Measurements from ENCODE around the gene LGI1. TPM values are rescaled to one million over a fixed set of nuclear protein-coding genes. Genes with fewer than 3 reads are reported as not detected.

Gene LGI1
- total and polyA plus RNA-seq, 2 of the 8 experiments (the other 6 are each of a cell fraction or from before 2014, with no cell fraction given) = 0.15 TPM; not detected in 1

DNA sequence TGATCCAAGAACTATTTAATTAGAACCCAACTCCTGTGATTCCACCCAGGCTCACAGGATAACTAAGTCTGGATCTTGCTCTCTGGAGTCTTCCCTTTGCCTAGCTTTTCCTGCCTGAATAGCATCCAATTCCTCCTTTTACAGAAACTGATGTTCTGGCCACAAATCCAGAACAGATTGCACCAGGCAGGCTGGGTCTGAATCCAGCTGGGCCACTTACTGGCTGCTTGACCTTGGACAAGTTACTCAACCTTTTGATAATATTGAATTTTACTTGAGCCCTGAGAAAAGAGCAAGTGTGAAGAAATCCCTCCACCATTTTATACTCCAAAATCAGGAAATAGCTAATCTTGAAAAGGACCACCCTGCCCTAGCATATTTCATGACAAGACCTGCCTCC lies 80.5 kb downstream of the LGI1 start:
- H3K79me2 ChIP-seq (ENCODE audit: control insufficient read depth in 1 of 2, insufficient read depth in 2 of 2, low read length in 2 of 2) = no peaks in the 10 kb centered on the region
- H4K91ac ChIP-seq (replicated peaks; ENCODE audit: insufficient read length, low read length) = no peak overlapping the region
- DNase-seq (ENCODE audit: low read depth in 1 of 2, low spot score in 2 of 2) = no peak
- H2BK5ac ChIP-seq (ENCODE audit: low read depth, low read length) = no peak overlapping the region
- H3K27ac ChIP-seq (ENCODE audit: low read depth, low read length) = no peak overlapping the region
- no peaks in the 10 kb centered on the region for H3K36me3 ChIP-seq (ENCODE audit: control insufficient read depth in 2 of 4, insufficient read depth in 4 of 4, low read length in 3 of 4)
- CTCF ChIA-PET (ENCODE audit: partially characterized antibody) = interaction anchor here (1.2 to 1.3 kb wide), 2 partner anchors 17 to 154 kb away, joined by 3 to 4 read pairs; no protein-coding TSS in a partner anchor
- no peaks in the 10 kb centered on the region for H3K79me1 ChIP-seq (ENCODE audit: low read depth, low read length)
- H3K14ac ChIP-seq (ENCODE audit: insufficient read length) = no peak overlapping the region
- H3K23me2 ChIP-seq (ENCODE audit: low read depth, low read length) = no peaks in the 10 kb centered on the region; the same call in 1 of the 2 replicates
- no peak overlapping the region for H3K18ac ChIP-seq (ENCODE audit: extremely low read depth, low read length)
- H2BK12ac ChIP-seq (ENCODE audit: low read depth, low read length) = no peak overlapping the region
- H3K27me3 ChIP-seq (replicated peaks in 1 of 4; ENCODE audit: control insufficient read depth in 3 of 4, extremely low read depth in 1 of 4, insufficient read depth in 3 of 4, low read length in 3 of 4) = peaks cover 34 to 75% (median 69%) of the 10 kb centered on the region in 4 experiments
- TF ChIP-seq HDAC2 (IDR thresholded peaks at IDR 0.05; ENCODE audit: borderline replicate concordance in 1 of 2, low read depth in 2 of 2, low read length in 2 of 2) = no peak
- no peak for TF ChIP-seq CTBP2 (IDR thresholded peaks at IDR 0.05; ENCODE audit: borderline replicate concordance, insufficient read depth, insufficient read length, low read length)
- no peak for TF ChIP-seq BACH1 (IDR thresholded peaks at IDR 0.05; ENCODE audit: low read length)
- no peak for TF ChIP-seq TAF7 (optimal IDR thresholded peaks at IDR 0.05; ENCODE audit: borderline replicate concordance, low read depth, low read length)
- no peak for TF ChIP-seq GABPA (IDR thresholded peaks at IDR 0.05; ENCODE audit: borderline replicate concordance, insufficient read depth, low read length)
- TF ChIP-seq POU5F1 (IDR thresholded peaks at IDR 0.05; ENCODE audit: low read depth, low read length) = no peak
- no peak for TF ChIP-seq SP2 (IDR thresholded peaks at IDR 0.05; ENCODE audit: low read length)
- no peak for TF ChIP-seq SRF (IDR thresholded peaks at IDR 0.05; ENCODE audit: low read depth, low read length)
- TF ChIP-seq EZH2 (IDR thresholded peaks at IDR 0.05; ENCODE audit: low read depth, low read length, severe bottlenecking) = no peak
- FAIRE-seq = no peak
- no peak overlapping the region for H3K4ac ChIP-seq (replicated peaks; ENCODE audit: insufficient read length, low read depth, low read length)
- no peak overlapping the region for H2AK5ac ChIP-seq (ENCODE audit: low read depth, low read length)
- H4K20me1 ChIP-seq (replicated peaks in 1 of 2; ENCODE audit: control insufficient read depth in 1 of 2, insufficient read depth in 2 of 2, low read length in 2 of 2) = peaks cover 2 to 4% of the 10 kb centered on the region in 2 experiments
- no peak overlapping the region for H3K4me2 ChIP-seq (ENCODE audit: insufficient read depth in 1 of 2, low read depth in 2 of 2, low read length in 2 of 2)
- no peak overlapping the region for H2AFZ ChIP-seq (ENCODE audit: low read length)
- H3K4me3 ChIP-seq (ENCODE audit: extremely low read depth in 1 of 4, insufficient read depth in 2 of 4, low read depth in 3 of 4, low read length in 4 of 4) = no peak overlapping the region
- no peak overlapping the region for H2BK120ac ChIP-seq (replicated peaks; ENCODE audit: low read depth, low read length)
- peaks cover 2 to 6% (median 4%) of the 10 kb centered on the region in 4 experiments; a peak in 5 of 7 replicates for H3K4me1 ChIP-seq (replicated peaks in 1 of 4; ENCODE audit: control insufficient read depth in 3 of 4, insufficient read depth in 4 of 4, low read length in 3 of 4)
- H2BK20ac ChIP-seq (ENCODE audit: low read length) = no peak overlapping the region
- no peak overlapping the region for H4K8ac ChIP-seq (ENCODE audit: extremely low read depth, insufficient read depth, low read length)
- no peak overlapping the region for H3K56ac ChIP-seq (replicated peaks; ENCODE audit: insufficient read length, low read depth, low read length)
- no peak overlapping the region for H2BK15ac ChIP-seq (ENCODE audit: low read length)
- no peak overlapping the region for H3K9ac ChIP-seq (replicated peaks in 1 of 4; ENCODE audit: extremely low read depth in 1 of 4, low read depth in 3 of 4, low read length in 3 of 4)
- POLR2A ChIA-PET (ENCODE audit: partially characterized antibody) = no interaction called here
- peaks cover 9% of the 10 kb centered on the region in 2 experiments; a peak in 3 of 4 replicates for H3K9me3 ChIP-seq (ENCODE audit: insufficient read depth in 2 of 2, low read depth in 1 of 2, low read length in 1 of 2)
- no peak overlapping the region for H4K5ac ChIP-seq (ENCODE audit: insufficient read length, low read depth, low read length)
- H3K23ac ChIP-seq (ENCODE audit: insufficient read length) = no peak overlapping the region
